OCI-M2 (cell line): Measurements from ENCODE around the gene CCDC177.

Experiments
- DNase-seq: peaks from one replicate; lab custom pipeline; 2025; ENCODE audit not compliant: unreplicated experiment; lab: John Stamatoyannopoulos, UW

The CCDC177 gene

GRCh38 chr14:69574263-69574953, at the start of gene CCDC177:
Gene CCDC177 (minus strand): TSS chr14:69574871. CDS start chr14:69573622, 1,249 bp downstream.
- DNase-seq, result no peak

- no peak for DNase-seq
Observed at GRCh38 chr14:69624136-69624535, 49.5 kb upstream of the CCDC177 start.

- no peak for DNase-seq
Observed at GRCh38 chr14:69620981-69621380, 46.3 kb upstream of the CCDC177 start.

GRCh38 chr14:69620211-69620611, 45.5 kb upstream of the CCDC177 start:
- DNase-seq, result no peak

- no peak for DNase-seq
Observed at GRCh38 chr14:69619012-69619411, 44.3 kb upstream of the CCDC177 start.

- DNase-seq, result no peak
Observed at GRCh38 chr14:69617796-69618195, 43.1 kb upstream of the CCDC177 start.

GRCh38 chr14:69616408-69616773, 41.7 kb upstream of the CCDC177 start:
- DNase-seq, result no peak

- no peak for DNase-seq
Observed at GRCh38 chr14:69615496-69616407, 41.1 kb upstream of the CCDC177 start.

- no peak for DNase-seq
Observed at GRCh38 chr14:69615121-69615495, 40.4 kb upstream of the CCDC177 start.

GRCh38 chr14:69614592-69614991, 39.9 kb upstream of the CCDC177 start:
- no peak for DNase-seq

- DNase-seq, result no peak
Observed at GRCh38 chr14:69613312-69614073, 38.8 kb upstream of the CCDC177 start.

GRCh38 chr14:69612783-69613130, 38.1 kb upstream of the CCDC177 start:
- no peak for DNase-seq

GRCh38 chr14:69612014-69612782, 37.5 kb upstream of the CCDC177 start:
- peak; percentile 38 for DNase-seq

- DNase-seq, result peak; percentile 58
Observed at GRCh38 chr14:69611172-69612013, 36.7 kb upstream of the CCDC177 start, which contains the start of gene SUSD6. Gene SUSD6 (plus strand): TSS chr14:69611596. CDS start chr14:69658593, 46,997 bp downstream.

- no peak for DNase-seq
Observed at GRCh38 chr14:69610874-69611171, 36.2 kb upstream of the CCDC177 start.

- DNase-seq, result no peak
Observed at GRCh38 chr14:69610020-69610873, 35.6 kb upstream of the CCDC177 start.

GRCh38 chr14:69606258-69607184, 31.9 kb upstream of the CCDC177 start:
- DNase-seq, result no peak

GRCh38 chr14:69605738-69606137, 31.1 kb upstream of the CCDC177 start:
- no peak for DNase-seq
